ENCODE data around the gene OBP2B. TPM values are rescaled to one million over a fixed set of nuclear protein-coding genes. Genes with fewer than 3 reads are reported as not detected.

Gene OBP2B
- polyA plus RNA-seq, 2 donors: not detected

GRCh38 chr9:133188843-133189180 is 20.2 kb downstream of the OBP2B start:
- Histone ChIP-seq H3K4me1 (ENCODE audit: control insufficient read depth in 2 of 2, insufficient read depth in 2 of 2, low read length in 1 of 2) (no peaks in the 10 kb centered on the region), H3K27ac (ENCODE audit: low read depth in 2 of 2, low read length in 1 of 2) (no peak overlapping the region), H3K36me3 (ENCODE audit: control insufficient read depth in 2 of 2, insufficient read depth in 2 of 2, low read length in 1 of 2) (no peaks in the 10 kb centered on the region), H3K9me3 (ENCODE audit: control insufficient read depth in 2 of 2, insufficient read depth in 1 of 2, low read depth in 1 of 2, low read length in 1 of 2) (no peaks in the 10 kb centered on the region), H3K27me3 (ENCODE audit: control insufficient read depth in 1 of 2, insufficient read depth in 2 of 2, low read length in 2 of 2) (no peaks in the 10 kb centered on the region), H3K4me3 (ENCODE audit: low read depth in 1 of 2, low read length in 2 of 2) (no peak overlapping the region)
- 82 to 83% methylated on average over 7 of the region's 7 CpGs for WGBS, 2 donors

GRCh38 chr9:133188006-133188842 is 20.8 kb downstream of the OBP2B start:
- Histone ChIP-seq H3K36me3 (ENCODE audit: control insufficient read depth in 2 of 2, insufficient read depth in 2 of 2, low read length in 1 of 2) (no peaks in the 10 kb centered on the region), H3K9me3 (ENCODE audit: control insufficient read depth in 2 of 2, insufficient read depth in 1 of 2, low read depth in 1 of 2, low read length in 1 of 2) (no peaks in the 10 kb centered on the region), H3K4me1 (ENCODE audit: control insufficient read depth in 2 of 2, insufficient read depth in 2 of 2, low read length in 1 of 2) (no peaks in the 10 kb centered on the region), H3K27ac (ENCODE audit: low read depth in 2 of 2, low read length in 1 of 2) (no peak overlapping the region), H3K27me3 (ENCODE audit: control insufficient read depth in 1 of 2, insufficient read depth in 2 of 2, low read length in 2 of 2) (no peaks in the 10 kb centered on the region), H3K4me3 (ENCODE audit: low read depth in 1 of 2, low read length in 2 of 2) (no peak overlapping the region)
- 50 to 52% methylated on average over 21 of the region's 21 CpGs for WGBS, 2 donors

- Histone ChIP-seq H3K36me3 (ENCODE audit: control insufficient read depth in 2 of 2, insufficient read depth in 2 of 2, low read length in 1 of 2) (no peaks in the 10 kb centered on the region), H3K4me1 (ENCODE audit: control insufficient read depth in 2 of 2, insufficient read depth in 2 of 2, low read length in 1 of 2) (no peaks in the 10 kb centered on the region), H3K27ac (ENCODE audit: low read depth in 2 of 2, low read length in 1 of 2) (no peak overlapping the region), H3K9me3 (ENCODE audit: control insufficient read depth in 2 of 2, insufficient read depth in 1 of 2, low read depth in 1 of 2, low read length in 1 of 2) (no peaks in the 10 kb centered on the region), H3K27me3 (ENCODE audit: control insufficient read depth in 1 of 2, insufficient read depth in 2 of 2, low read length in 2 of 2) (no peaks in the 10 kb centered on the region), H3K4me3 (ENCODE audit: low read depth in 1 of 2, low read length in 2 of 2) (no peak overlapping the region)
- WGBS, 2 donors: 81 to 84% methylated on average over 10 of the region's 10 CpGs
Measured at GRCh38 chr9:133187561-133188005, 21.5 kb downstream of the OBP2B start.

- Histone ChIP-seq H3K4me1 (ENCODE audit: control insufficient read depth in 2 of 2, insufficient read depth in 2 of 2, low read length in 1 of 2) (no peaks in the 10 kb centered on the region), H3K4me3 (ENCODE audit: low read depth in 1 of 2, low read length in 2 of 2) (no peak overlapping the region), H3K27me3 (ENCODE audit: control insufficient read depth in 1 of 2, insufficient read depth in 2 of 2, low read length in 2 of 2) (no peaks in the 10 kb centered on the region), H3K27ac (ENCODE audit: low read depth in 2 of 2, low read length in 1 of 2) (no peak overlapping the region), H3K36me3 (ENCODE audit: control insufficient read depth in 2 of 2, insufficient read depth in 2 of 2, low read length in 1 of 2) (no peaks in the 10 kb centered on the region), H3K9me3 (ENCODE audit: control insufficient read depth in 2 of 2, insufficient read depth in 1 of 2, low read depth in 1 of 2, low read length in 1 of 2) (no peaks in the 10 kb centered on the region)
- 87 to 93% methylated on average over 6 of the region's 6 CpGs for WGBS, 2 donors
Measured at GRCh38 chr9:133186736-133187135, 22.3 kb downstream of the OBP2B start.

- Histone ChIP-seq H3K9me3 (ENCODE audit: control insufficient read depth in 2 of 2, insufficient read depth in 1 of 2, low read depth in 1 of 2, low read length in 1 of 2) (no peaks in the 10 kb centered on the region), H3K27ac (ENCODE audit: low read depth in 2 of 2, low read length in 1 of 2) (no peak overlapping the region), H3K4me1 (ENCODE audit: control insufficient read depth in 2 of 2, insufficient read depth in 2 of 2, low read length in 1 of 2) (no peaks in the 10 kb centered on the region), H3K4me3 (ENCODE audit: low read depth in 1 of 2, low read length in 2 of 2) (no peak overlapping the region), H3K27me3 (ENCODE audit: control insufficient read depth in 1 of 2, insufficient read depth in 2 of 2, low read length in 2 of 2) (no peaks in the 10 kb centered on the region), H3K36me3 (ENCODE audit: control insufficient read depth in 2 of 2, insufficient read depth in 2 of 2, low read length in 1 of 2) (no peaks in the 10 kb centered on the region)
- 5 to 7% methylated on average over 7 of the region's 8 CpGs for WGBS, 2 donors
Measured at GRCh38 chr9:133184971-133185370, 24.1 kb downstream of the OBP2B start.

- Histone ChIP-seq H3K27ac (ENCODE audit: low read depth in 2 of 2, low read length in 1 of 2) (no peak overlapping the region), H3K9me3 (ENCODE audit: control insufficient read depth in 2 of 2, insufficient read depth in 1 of 2, low read depth in 1 of 2, low read length in 1 of 2) (no peaks in the 10 kb centered on the region), H3K4me1 (ENCODE audit: control insufficient read depth in 2 of 2, insufficient read depth in 2 of 2, low read length in 1 of 2) (no peaks in the 10 kb centered on the region), H3K36me3 (ENCODE audit: control insufficient read depth in 2 of 2, insufficient read depth in 2 of 2, low read length in 1 of 2) (no peaks in the 10 kb centered on the region), H3K27me3 (ENCODE audit: control insufficient read depth in 1 of 2, insufficient read depth in 2 of 2, low read length in 2 of 2) (no peaks in the 10 kb centered on the region), H3K4me3 (ENCODE audit: low read depth in 1 of 2, low read length in 2 of 2) (no peak overlapping the region)
- 64 to 73% methylated on average over 5 of the region's 5 CpGs for WGBS, 2 donors
Measured at GRCh38 chr9:133182151-133182550, 26.9 kb downstream of the OBP2B start.

- Histone ChIP-seq H3K4me1 (ENCODE audit: control insufficient read depth in 2 of 2, insufficient read depth in 2 of 2, low read length in 1 of 2) (no peaks in the 10 kb centered on the region), H3K9me3 (ENCODE audit: control insufficient read depth in 2 of 2, insufficient read depth in 1 of 2, low read depth in 1 of 2, low read length in 1 of 2) (no peaks in the 10 kb centered on the region), H3K4me3 (ENCODE audit: low read depth in 1 of 2, low read length in 2 of 2) (no peak overlapping the region), H3K36me3 (ENCODE audit: control insufficient read depth in 2 of 2, insufficient read depth in 2 of 2, low read length in 1 of 2) (no peaks in the 10 kb centered on the region), H3K27me3 (ENCODE audit: control insufficient read depth in 1 of 2, insufficient read depth in 2 of 2, low read length in 2 of 2) (no peaks in the 10 kb centered on the region), H3K27ac (ENCODE audit: low read depth in 2 of 2, low read length in 1 of 2) (no peak overlapping the region)
- 81 to 85% methylated on average over 3 of the region's 3 CpGs for WGBS, 2 donors
Measured at GRCh38 chr9:133181561-133181960, 27.5 kb downstream of the OBP2B start.

GRCh38 chr9:133180953-133181352 is 28.1 kb downstream of the OBP2B start:
- 80 to 81% methylated on average over 5 of the region's 5 CpGs for WGBS, 2 donors
- Histone ChIP-seq H3K9me3 (ENCODE audit: control insufficient read depth in 2 of 2, insufficient read depth in 1 of 2, low read depth in 1 of 2, low read length in 1 of 2) (no peaks in the 10 kb centered on the region), H3K4me3 (ENCODE audit: low read depth in 1 of 2, low read length in 2 of 2) (no peak overlapping the region), H3K27ac (ENCODE audit: low read depth in 2 of 2, low read length in 1 of 2) (no peak overlapping the region), H3K27me3 (ENCODE audit: control insufficient read depth in 1 of 2, insufficient read depth in 2 of 2, low read length in 2 of 2) (no peaks in the 10 kb centered on the region), H3K36me3 (ENCODE audit: control insufficient read depth in 2 of 2, insufficient read depth in 2 of 2, low read length in 1 of 2) (no peaks in the 10 kb centered on the region), H3K4me1 (ENCODE audit: control insufficient read depth in 2 of 2, insufficient read depth in 2 of 2, low read length in 1 of 2) (no peaks in the 10 kb centered on the region)

- Histone ChIP-seq H3K36me3 (ENCODE audit: control insufficient read depth in 2 of 2, insufficient read depth in 2 of 2, low read length in 1 of 2) (no peaks in the 10 kb centered on the region), H3K4me3 (ENCODE audit: low read depth in 1 of 2, low read length in 2 of 2) (no peak overlapping the region), H3K4me1 (ENCODE audit: control insufficient read depth in 2 of 2, insufficient read depth in 2 of 2, low read length in 1 of 2) (no peaks in the 10 kb centered on the region), H3K27ac (ENCODE audit: low read depth in 2 of 2, low read length in 1 of 2) (no peak overlapping the region), H3K27me3 (ENCODE audit: control insufficient read depth in 1 of 2, insufficient read depth in 2 of 2, low read length in 2 of 2) (no peaks in the 10 kb centered on the region), H3K9me3 (ENCODE audit: control insufficient read depth in 2 of 2, insufficient read depth in 1 of 2, low read depth in 1 of 2, low read length in 1 of 2) (no peaks in the 10 kb centered on the region)
- 83 to 84% methylated on average over 7 of the region's 7 CpGs for WGBS, 2 donors
Measured at GRCh38 chr9:133173056-133173455, 36.0 kb downstream of the OBP2B start.

Data from esophagus (tissue), 2 donors.